Posterior cingulate gyrus (tissue), 11 donors: ENCODE data around the gene PKLR.
"Not testable (repeated sequence)": the region's sequence is repeated elsewhere in the genome, so short reads cannot be mapped to it uniquely, and the experiment has no call there.

Experiments
- DNase-seq, 10 donors: peaks; one replicate each; pipeline versions ENCODE4 v3.0.0 to v3.0.0-alpha.2; 2020 to 2021; ENCODE audit warnings: mixed read lengths in 3 of 10
- intact Hi-C: fragments of 100-400 bp; cut with DNase I; formaldehyde crosslinking; loops from one replicate; pipeline ENCODE4 v1.15.1; 2023

The PKLR gene

DNA sequence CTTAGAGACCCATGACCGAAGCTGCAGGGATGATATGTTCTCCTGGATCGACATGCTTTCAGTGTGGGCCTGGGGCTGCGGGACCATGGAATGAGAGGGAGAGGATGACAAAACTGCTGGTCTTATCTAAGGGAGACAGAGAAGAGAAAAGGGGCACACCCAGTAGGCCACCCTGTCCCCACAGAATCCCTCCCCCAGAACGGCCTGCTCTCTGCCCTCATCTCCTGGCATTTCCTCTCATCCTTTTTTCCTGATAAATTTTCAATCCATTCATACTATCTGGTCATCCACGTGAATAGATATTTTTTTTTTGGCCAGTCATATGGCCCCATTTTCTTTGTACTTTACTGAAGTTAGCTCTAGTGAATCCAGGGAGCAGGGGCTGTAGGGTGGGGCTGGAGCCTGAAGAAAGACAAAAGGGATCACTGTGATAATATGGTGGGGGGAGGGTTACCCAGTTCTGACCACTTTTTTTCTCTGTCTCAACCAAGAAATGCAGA, at the start of gene PKLR:
PKLR (minus strand) TSS at position 97 of the 500 bp plus-strand sequence; CDS start at position 54, 43 bp downstream.
- DNase-seq, result peak in 1 of 10 donors; percentile 34
- intact Hi-C loops, result no loop called here

DNA sequence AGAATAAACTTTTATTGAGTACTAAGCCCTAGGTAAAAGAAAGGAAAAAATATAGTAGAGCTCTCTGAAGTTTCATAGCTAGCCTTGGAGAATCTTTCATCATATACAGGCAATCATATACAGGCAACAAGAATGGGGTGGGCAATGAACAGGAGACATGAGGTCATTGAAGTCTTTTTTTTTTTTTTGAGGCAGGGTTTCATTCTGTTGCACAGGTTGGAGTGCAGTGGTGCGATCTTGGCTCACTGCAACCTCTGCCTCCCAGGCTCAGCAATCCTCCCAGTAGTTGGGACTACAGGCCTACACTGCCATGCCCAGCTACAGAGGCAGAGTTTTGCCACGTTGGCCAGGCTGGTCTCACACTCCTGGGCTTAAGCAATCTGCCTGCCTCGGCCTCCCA, 41.6 kb upstream of the PKLR start:
- intact Hi-C loops, result no loop called here
- DNase-seq, result no peak

DNA sequence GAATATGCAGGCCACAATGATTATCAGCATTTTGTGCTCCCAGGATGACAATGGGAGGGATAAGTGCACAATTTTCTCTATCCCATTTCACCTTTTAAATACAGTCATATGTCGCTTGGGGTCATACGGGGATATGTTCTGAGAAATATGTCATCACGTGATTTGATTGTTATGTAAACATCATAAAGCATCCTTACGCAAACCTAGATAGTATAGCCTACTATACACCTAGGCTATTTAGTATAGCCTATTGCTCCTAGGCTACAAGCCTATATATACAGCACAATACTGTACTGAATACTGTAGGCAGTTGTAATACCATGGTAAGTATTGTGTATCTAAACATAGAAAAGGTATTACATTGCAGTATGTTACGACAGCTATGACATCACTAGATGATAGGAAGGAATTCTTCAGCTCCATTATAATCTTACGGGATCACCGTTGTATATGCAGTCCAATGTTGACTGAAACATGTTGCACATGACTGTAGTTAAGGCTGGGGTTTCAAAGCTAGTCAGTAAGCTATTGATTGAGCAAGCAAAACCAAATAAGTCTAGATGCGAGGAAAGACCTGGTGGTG, 38.4 kb upstream of the PKLR start:
- no peak for DNase-seq
- intact Hi-C loops, result no loop called here

DNA sequence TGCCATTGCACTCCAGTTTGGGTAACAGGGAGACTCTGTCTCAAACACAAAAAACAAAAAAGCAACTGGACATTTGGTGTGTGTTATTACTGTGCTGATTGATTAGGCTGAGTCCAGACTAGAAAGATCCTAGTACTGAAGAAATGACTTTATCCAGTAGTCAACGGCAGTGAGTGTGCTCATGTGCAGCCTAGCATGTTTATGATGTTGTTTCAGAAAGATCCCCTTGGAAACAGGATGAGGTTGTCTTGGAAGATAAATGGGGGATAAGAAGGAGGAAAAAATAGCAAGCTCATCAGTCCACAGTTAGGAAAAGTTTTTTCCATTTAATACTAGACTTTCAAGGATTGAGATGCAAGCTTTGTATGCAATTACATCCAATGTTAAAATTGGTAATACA, 33.7 kb upstream of the PKLR start:
- DNase-seq, result no peak

DNA sequence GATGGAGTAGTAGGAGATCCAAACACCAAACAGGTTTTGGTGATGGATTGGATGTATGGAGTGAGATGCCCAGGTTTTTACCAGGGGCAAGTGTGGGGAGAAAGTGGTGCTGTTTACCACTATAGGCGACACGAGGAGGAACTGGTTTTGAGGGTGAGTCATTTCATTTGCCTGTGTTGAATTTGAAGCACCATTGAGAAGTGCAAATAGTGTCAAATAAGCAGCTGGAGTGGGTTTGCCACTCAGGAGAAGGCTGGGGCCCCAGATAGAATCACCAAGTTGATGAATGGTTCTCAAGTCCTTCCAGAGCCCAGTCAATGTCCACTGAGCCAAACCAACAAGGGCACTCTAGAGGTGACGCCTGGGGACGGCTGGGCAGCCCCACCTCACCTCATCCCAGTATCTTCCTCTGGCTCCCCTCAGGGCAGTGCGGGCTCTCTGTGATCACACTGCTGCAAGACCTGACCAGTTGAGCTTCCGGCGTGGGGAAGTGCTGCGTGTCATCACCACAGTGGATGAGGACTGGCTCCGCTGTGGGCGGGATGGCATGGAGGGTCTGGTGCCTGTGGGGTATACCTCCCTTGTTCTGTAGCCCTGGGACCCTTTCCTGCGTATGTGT, 28.9 kb upstream of the PKLR start:
- DNase-seq, result peak in 1 of 10 donors; percentile 80

More for the DNA sequence above, 33.7 kb upstream of the PKLR start:
- intact Hi-C loops, result no loop called here

DNA sequence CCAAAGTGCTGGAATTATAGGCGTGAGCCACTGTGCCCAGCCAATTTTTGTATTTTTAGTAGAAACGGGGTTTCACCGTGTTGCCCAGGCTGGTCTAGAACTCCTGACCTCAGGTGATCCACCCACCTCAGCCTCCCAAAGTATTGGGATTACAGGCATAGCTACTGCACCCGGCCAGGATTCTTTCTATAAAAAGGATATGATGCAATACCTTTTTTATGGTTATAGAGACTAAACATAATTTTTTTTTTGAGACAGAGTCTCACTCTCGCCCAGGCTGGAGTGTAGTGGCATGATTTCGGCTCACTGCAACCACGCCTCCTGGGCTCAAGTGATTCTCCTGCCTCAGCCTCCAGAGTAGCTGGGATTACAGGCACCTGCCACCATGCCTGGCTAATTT, 27.6 kb upstream of the PKLR start:
- DNase-seq, intact Hi-C loops: not testable (repeated sequence)

More for the DNA sequence above, 28.9 kb upstream of the PKLR start:
- intact Hi-C loops, result no loop called here

DNA sequence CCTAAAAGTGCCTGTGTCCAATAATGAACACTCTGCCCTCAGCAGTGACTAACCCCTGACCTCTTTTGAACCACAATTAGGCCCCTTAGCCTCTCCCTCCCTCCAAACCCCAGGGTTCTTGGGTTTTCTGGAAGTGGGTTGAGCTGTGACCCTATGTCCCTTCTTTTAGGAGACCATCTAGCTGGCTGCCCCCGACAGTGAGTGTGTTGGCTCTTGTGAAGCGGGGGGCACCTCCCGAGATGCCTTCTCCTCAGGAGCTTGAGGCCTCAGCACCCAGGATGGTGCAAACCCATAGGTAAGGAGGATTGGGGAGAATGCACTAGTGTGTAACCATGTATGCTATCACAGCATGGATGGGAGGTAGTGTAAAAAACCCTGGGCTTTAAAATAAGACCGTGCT, 26.7 kb upstream of the PKLR start:
- DNase-seq, result peak in 1 of 10 donors; percentile 59
- intact Hi-C loops, result no loop called here

DNA sequence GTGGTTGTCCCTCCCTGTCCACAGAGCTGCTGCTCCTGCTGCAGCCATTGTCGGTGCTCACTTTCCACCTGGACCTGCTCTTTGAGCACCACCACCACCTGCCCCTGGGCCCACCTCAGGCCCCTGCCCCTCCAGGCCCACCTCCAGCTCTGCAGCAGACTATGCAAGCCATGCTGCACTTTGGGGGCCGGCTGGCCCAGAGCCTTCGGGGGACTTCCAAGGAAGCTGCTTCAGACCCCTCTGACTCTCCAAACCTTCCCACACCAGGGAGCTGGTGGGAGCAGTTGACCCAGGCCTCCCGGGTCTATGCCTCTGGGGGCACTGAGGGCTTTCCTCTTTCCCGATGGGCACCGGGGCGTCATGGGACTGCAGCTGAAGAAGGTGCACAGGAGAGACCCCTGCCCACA, 25.4 kb upstream of the PKLR start:
- intact Hi-C loops, result no loop called here
- peak in 1 of 10 donors; percentile 83 for DNase-seq

DNA sequence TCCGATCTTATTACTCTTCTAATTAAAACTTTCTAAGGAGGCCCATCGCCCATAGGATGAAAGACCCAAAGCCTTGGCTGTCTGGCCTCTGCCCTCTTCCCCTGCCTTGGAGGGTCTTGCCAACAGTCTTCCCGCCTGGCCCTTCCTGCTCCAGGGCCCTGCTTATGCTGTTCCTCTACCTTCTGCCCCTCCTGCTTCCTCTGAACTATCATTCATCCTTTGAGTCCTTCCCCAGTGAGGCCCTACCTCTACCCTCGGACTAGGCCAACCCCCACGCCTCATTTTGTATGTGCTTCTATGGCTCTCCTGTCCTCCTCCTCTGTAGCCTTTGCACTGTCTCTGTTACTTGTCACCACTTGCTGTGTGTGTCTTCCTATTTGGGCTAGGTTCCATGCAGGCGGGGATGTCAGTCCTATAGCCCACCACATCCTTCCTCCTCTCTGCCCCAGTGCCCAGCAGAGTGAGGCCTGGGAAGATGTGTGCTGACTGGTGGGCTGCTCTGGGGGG, 24.8 kb upstream of the PKLR start:
- peak in 1 of 10 donors; percentile 30 for DNase-seq
- intact Hi-C loops, result no loop called here

DNA sequence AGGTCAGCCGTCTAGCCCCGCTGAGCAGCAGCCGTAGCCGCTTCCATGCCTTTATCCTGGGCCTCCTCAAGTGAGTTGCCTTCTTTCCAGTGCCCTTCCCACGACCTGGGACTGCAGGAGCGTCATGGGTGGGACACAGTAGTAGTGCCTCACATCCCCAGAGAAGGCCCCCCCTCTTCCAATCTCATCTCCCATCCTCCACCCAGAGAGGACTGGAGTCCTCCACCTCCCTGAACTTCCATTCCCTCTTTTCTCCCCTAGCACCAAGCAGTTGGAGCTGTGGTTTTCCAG, 24.3 kb upstream of the PKLR start:
- intact Hi-C loops, result no loop called here
- peak in 1 of 10 donors; percentile 72 for DNase-seq

DNA sequence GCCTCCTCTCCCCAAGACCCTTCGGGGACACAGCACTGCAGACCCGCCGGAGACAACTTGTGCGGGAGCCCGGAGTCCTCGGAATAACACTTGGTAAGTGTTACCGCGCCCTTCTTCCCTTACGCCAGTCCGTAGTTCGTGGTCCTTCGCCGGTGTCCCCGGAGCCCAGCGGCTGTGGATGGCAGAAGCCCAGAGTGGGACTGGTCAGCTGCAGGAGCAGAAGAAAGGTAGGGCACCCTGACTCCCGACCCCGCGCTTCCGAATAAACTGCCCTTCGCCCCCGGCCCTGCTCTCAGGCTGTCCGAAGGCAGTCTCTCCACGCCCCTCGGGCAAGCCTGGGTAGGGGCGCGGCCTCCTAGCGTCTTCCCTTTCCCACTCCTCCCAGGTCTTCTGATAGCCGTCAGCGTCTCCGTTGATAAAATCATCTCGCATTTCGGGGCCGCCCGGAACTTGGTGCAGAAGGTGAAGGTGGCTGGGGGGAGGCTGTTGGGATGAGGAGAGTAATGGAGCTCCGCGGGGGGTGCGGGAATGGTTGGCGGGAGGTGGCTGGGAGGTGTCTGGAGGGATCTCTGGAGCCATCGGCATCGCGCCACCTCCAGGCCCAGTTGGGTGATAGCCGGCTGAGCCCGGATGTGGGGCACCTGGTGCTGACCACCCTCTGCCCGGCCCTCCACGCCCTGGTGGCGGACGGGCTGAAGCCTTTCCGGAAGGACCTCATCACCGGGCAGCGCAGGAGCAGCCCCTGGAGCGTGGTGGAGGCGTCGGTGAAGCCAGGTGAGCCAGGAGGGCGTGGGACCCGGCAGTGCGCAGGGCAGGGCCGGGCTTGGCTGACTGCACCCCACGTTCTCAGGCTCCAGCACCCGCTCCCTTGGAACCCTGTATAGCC, 23.7 kb upstream of the PKLR start:
- peak in 3 of 10 donors; percentile 17 to 89 (median 20) for DNase-seq
- intact Hi-C loops, result loop anchor here (1.0 kb wide), 1 partner anchor 75 kb away; no protein-coding TSS in a partner anchor

DNA sequence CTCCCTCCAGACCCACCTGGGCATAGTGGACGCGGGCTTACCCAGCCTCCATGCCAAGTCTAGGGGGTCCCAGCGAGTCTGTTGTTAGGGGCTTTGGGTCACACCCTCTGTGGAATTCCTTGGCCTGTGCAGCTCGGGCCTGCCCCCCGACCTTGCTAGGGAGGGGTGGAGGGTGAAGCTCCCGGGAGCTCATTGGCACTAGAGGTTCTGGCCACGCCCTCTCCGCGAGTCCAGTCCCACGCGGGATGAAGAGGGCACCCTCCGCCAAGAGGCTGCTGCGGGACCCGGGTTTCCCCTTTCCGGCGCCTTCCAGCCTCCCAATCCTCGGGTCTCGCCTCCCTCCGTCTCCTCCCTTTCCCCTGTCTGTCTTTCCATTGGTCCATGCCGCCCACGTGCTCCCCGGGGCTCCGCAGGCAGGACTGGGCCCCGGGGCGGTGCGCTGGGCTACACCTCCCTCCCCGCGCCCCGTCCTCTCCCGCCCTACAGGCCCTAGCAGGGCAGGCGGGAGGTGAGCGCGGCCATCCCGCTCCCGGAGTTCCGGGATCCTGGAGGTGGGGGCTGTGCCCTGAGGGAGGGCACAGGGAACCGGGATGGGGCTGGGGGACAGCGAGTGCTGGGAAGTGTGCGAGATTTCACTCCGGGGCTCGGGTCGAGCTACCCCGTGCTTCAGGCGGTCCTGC, 22.9 kb upstream of the PKLR start:
- peak; percentile 88 to 99 (median 94) for DNase-seq
- intact Hi-C loops, result loop anchor here (1.0 kb wide), 1 partner anchor 74 kb away; no protein-coding TSS in a partner anchor

DNA sequence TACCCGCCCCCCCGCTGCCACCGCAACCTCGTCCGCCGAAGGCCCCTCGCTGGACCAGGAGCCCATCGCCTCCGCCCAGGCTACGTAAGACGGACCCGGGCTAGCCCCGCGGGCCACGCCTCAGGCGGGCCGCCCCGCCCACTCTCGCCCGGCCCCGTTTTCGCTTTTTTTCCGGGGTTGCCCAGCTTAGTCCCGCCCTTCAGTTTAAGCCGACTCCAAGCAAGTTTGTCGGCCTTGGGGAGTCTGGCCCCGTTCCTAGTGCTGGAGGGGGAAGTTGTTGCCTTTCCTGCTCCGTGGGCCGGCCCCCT, 22.4 kb upstream of the PKLR start:
- peak in 8 of 10 donors; percentile 57 to 94 (median 66) for DNase-seq
- intact Hi-C loops, result loop anchor here (1.0 kb wide), 2 partner anchors 46 to 73 kb away; partner anchors contain the start of gene HCN3

DNA sequence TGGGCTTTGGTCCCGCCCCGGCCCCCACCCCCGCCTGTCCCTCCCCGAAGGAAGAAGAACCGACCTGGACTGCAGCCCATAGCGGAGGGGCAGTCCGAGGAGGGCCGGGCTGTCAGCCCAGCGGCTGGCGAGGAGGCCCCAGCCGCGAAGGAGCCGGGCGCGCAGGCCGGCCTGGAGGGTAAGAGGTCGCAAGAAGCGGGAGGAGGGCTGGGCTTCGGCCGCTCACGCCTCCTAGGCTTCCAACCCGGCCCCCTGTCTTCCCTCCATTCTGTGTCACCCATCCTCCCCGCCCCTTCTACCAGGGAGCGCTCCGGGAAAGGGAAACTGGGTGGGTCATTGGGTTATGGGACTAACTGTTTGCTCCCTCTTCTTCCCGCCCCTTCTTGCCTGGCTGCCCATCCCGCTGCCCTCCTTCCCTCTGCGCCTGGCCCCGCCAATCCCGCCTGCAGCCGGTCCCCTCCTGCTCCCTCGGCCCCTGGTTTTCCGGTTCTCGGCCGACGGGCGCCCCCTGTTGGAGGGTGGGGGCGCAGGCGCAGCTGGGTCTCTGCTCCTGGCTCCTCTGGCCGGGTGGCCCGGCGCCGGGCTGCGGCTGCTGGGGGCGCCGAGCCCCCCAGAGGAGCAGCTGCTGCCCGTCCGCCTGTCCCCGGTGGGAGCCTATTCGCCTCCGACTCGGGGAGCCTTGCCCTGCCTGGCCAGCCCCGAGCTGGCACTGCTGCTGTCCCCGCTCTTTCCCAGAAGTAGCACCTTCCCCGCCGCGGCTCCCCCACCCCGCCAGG, 21.9 kb upstream of the PKLR start:
- peak; percentile 69 to 97 (median 84) for DNase-seq
- intact Hi-C loops, result loop anchor here (1.0 kb wide), 1 partner anchor 46 kb away; the partner anchor contains the start of gene HCN3

DNA sequence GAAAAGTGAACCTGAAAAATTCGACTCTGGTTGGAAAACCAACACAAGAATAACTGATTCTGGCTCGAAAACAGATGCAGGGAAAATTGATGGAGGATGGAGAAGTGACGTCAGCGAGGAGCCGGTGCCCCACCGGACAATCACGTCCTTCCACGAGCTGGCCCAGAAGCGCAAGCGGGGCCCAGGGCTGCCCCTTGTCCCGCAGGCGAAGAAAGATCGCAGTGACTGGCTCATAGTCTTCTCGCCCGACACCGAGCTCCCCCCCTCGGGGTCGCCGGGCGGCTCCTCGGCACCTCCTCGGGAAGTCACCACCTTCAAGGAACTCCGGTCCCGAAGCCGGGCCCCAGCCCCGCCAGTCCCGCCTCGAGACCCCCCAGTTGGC, 21.3 kb upstream of the PKLR start:
- intact Hi-C loops, result no loop called here
- peak in 1 of 10 donors; percentile 23 for DNase-seq

DNA sequence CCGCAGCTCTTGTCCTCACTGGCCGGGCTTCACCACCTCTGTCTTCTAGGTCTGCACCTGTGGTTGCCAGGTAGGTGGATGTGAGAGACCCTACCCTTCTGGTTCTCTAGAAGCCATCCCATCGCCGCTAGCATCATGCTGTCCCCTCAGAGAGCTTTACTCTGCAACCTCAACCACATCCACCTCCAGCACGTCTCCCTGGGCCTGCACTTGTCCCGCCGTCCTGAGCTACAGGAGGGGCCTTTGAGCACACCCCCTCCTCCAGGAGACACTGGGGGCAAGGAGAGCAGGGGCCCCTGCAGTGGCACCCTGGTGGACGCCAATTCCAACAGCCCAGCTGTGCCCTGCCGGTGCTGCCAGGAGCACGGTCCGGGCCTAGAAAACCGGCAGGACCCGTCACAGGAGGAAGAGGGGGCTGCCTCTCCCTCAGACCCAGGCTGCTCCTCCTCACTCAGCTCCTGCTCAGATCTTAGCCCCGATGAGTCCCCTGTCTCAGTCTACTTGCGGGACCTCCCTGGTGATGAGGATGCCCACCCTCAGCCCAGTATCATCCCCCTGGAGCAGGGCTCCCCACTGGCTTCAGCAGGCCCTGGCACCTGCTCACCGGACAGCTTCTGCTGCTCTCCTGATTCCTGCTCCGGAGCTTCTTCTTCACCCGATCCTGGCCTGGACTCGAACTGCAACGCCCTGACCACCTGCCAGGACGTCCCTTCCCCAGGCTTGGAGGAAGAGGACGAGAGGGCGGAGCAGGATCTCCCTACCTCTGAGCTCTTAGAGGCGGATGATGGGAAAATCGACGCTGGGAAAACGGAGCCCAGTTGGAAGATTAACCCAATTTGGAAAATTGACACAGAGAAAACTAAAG, 20.6 kb upstream of the PKLR start:
- intact Hi-C loops, result no loop called here
- peak in 1 of 10 donors; percentile 75 for DNase-seq

DNA sequence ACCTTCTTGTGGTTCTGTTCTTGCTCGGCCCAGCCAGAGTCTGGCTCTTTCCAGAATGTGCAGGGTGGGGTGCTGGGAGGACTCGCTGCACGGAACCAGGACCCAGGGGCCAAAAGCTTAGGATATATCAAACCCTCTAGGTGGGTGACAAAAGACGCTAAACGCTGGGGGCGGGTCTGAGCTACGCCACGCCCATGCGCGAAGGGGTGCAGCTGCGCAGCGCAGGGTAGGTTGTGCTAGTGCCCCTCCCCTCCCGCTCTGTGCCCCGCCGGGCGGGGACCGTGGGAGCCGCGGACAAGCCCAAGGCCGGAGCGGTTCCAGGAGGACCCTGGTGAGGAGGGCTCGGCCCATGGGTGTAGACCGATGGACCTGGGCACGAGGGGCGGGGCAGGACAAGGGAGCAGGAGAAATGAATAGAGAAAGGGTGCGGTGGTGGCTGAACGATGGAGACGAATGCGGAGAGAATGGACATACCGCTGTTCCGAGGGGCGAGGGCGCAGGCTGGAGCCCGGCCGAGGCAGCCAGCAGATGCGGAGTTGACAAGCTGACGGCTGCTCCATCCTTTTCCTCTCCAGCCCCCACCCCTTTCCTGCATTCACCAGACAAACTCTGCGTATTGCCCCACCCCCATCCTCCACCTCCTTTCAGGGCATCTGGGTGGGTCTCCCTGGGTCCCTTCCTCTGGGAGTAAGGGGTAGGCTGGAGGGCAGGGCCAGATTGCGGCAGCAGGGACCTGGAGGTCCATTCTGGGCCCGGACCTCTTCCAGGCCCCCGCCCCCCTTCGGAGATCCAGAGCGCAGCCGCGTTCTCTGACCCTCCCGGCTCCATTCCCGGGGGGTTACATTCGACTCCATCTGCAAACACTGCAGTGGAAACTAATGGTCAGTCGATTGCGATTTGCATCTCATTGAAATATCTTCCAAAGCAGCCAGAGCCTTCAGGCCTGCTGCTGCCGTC, 19.7 kb upstream of the PKLR start, which contains the start of gene RUSC1:
RUSC1 (plus strand) TSS at position 234 of the 957 bp plus-strand sequence. CDS start 880 bp downstream, outside the sequence.
- intact Hi-C loops, result no loop called here
- DNase-seq, result peak; percentile 72 to 98 (median 87)
